ENCODE measurements around the gene OR6C2.
"Not testable (repeated sequence)": the region's sequence is repeated elsewhere in the genome, so short reads cannot be mapped to it uniquely, and the experiment has no call there.

Gene OR6C2

GRCh38 chr12:55479136-55479535, 35.3 kb downstream of the OR6C2 start:
- DNase-seq: not testable (repeated sequence)

GRCh38 chr12:55484284-55484683, 40.4 kb downstream of the OR6C2 start:
- DNase-seq: not testable (repeated sequence)

GRCh38 chr12:55492078-55492477, 48.2 kb downstream of the OR6C2 start, which contains the start of gene OR6C68:
OR6C68 (plus strand) TSS chr12:55492378; CDS start chr12:55492378, 0 bp downstream.
- DNase-seq: no peak

- DNase-seq: no peak
These were observed 51.6 kb downstream of the OR6C2 start for GRCh38 chr12:55495490-55495889.

GRCh38 chr12:55499231-55499630, 55.4 kb downstream of the OR6C2 start:
- no peak for DNase-seq

- no peak for DNase-seq
These were observed 56.0 kb downstream of the OR6C2 start for GRCh38 chr12:55499810-55500252.

- DNase-seq: no peak
These were observed 57.7 kb downstream of the OR6C2 start for GRCh38 chr12:55501601-55502000.

Measured in NCI-H345 (cell line).